ENCODE results near the gene MCTP1.

- TF ChIP-seq EZH2 (IDR thresholded peaks at IDR 0.05; ENCODE audit: borderline replicate concordance, control insufficient read depth, low read depth, low read length) (no peak), POLR2A (IDR thresholded peaks at IDR 0.05; ENCODE audit: low read depth, low read length) (no peak), SIN3A (IDR thresholded peaks at IDR 0.05; ENCODE audit: low read depth, low read length) (no peak), CTCF (IDR thresholded peaks at IDR 0.05 in 2 of 3, conservative IDR thresholded peaks at IDR 0.05 in 1 of 3; ENCODE audit: control insufficient read depth in 2 of 3, extremely low read depth in 1 of 3, insufficient read depth in 1 of 3, low read depth in 3 of 3, low read length in 3 of 3) (no peak), BHLHE40 (IDR thresholded peaks at IDR 0.05; ENCODE audit: borderline replicate concordance in 1 of 2, low read depth in 2 of 2, low read length in 1 of 2) (no peak), POLR2AphosphoS5 (IDR thresholded peaks at IDR 0.05; ENCODE audit: low read length) (no peak), ZBTB33 (IDR thresholded peaks at IDR 0.05) (no peak), NR2C1 (IDR thresholded peaks at IDR 0.05) (no peak), ATF2 (IDR thresholded peaks at IDR 0.05; ENCODE audit: low read length) (no peak), CHD1 (IDR thresholded peaks at IDR 0.05; ENCODE audit: low read depth, low read length) (no peak)
Measured at GRCh38 chr5:95070866-95071265, 214.0 kb downstream of the MCTP1 start.

Measured in GM12878 (cell line).